EH (cell line): ENCODE results near the gene STAT1.

Experiments
- DNase-seq: peaks from one replicate; pipeline ENCODE4 v3.0.0-alpha.2; 2015; ENCODE audit warnings: low read depth

Gene STAT1

DNA sequence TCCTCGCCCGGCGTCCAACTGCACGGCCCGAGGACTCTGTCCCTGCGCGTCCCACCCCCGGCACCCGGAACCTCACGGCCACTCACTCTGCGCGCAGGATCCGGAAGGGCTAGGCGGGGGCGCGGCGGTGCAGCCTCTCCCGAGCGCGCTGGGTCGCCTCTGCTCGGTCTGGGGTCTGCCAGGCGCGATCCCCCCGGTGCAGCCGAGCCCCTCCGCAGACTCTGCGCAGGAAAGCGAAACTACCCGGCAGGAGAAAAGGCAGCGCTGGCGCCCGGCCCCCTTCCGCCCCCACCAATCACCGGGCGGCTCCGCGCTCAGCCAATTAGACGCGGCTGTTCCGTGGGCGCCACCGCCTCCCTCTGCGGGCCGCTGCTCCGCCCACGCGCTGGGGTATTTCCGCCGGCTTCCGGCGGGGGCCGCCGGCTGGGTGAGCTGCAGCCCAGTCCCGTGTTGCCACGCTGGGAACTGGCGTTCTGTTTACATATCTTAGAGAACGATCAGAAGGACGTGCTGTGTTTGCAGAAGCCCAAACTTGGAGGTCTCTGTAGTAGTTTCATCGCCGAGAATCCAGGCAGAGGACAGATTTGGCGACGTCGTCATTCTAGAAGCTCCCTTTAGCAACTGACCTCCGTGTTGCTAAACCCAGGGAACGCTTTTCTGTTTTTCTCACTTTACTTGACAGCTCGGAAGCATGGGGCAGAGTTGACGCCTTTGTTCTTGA, at the start of gene STAT1:
STAT1 (minus strand) TSS at position 240 of the 721 bp plus-strand sequence. CDS start 4,168 bp downstream, outside the sequence.
- peak; percentile 93 for DNase-seq

DNA sequence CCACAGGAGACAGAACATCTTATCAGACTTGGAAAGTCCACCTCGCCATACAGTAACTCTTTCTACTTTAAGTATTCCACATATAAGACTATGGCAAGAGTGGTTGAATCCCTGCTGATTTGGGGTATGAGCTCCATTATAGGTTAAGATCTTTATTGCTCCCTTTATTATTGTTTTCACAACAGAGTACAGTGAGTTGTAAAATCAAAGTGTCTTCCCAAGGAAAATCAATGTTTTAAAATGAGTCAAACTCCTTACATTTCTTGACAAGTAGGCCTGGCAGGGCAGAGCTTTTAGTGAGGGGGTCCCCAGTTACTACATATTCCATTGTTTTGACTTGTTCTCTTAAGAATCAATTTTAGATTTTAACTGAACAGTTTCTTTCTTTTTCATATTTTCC, 49.6 kb upstream of the STAT1 start:
- DNase-seq = no peak

DNA sequence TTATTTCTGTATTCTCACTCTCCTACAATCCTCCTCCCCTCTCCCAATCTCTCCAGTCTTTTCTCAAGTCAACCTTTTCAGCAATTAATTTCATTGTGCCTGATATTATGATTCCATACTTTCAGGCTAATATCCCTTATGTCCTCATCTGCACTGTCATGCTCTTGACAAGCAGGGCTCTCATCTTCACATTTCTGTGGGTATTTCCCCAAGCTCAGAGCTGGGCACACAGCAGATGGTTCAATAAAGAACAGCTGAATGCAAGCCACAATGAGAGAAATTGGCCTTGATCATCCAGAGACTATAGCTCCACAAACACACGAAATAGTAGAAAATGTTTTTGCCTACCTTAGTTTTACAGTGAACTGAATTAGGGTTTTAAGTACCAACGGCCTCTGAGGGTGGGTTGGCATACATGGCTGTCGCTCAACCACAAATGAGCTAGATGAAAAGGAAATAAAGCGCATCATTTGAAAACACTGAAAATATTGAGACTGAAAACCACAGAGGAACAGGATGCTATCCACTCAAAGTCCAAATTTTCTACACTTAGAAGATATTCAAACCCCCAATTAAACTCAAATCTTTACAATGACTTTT, 47.5 kb upstream of the STAT1 start:
- no peak for DNase-seq

DNA sequence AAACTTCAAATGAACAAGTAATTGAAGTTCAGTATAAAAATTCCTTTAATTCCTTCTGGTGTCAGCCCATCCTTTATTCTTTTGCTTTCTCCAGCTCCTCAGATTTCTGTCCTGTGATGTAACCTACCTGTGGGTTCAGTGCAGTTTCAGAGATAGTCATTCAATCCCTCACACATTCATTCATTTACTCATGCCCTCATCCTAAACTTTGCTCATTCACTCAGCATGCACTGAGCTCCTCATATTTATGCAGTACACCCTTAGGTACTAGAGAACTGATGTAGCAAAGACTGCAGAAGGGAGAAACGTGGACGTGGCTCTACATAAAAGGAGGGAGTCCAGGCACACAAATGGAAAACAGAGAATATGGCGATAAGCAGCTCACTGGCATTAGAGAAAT, 45.3 kb upstream of the STAT1 start:
- peak; percentile 10 for DNase-seq

DNA sequence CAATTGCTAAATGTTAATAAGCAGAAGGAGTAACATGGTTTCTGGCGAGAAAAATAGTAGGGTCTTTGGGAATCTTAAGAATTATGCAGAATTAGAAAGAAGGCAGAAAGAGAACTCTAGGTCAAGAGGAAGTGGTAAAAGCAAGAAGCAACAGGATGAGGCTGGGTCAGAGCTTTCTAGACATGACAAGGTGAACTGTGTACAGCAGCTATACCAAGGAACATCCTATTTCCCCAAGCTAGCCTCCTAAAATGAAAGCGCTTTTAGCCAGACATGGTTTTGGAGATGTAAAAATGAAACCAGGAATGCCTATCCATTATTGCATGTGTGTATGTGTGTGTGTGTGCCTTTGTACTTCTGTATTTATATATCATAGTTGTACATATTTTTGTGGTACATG, 42.3 kb upstream of the STAT1 start:
- DNase-seq = no peak

DNA sequence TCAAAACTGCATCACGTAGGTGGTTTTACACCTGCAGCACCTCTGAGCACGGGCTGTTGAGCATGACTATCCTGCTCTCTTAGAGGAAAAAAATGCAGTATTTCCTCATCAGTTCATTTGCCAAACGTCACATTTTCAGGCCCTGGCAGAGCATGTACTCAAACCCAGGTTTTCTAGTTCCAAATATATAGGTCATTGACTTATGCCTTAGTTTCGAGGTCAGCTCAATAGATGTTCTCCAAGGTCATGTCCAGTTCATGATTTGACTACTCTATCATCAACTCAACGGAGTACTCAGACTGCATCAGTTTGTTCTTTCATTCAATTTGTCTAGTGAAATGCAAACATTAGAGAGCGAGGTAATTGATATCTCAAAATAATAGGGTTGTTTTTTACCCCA, 39.3 kb upstream of the STAT1 start:
- no peak for DNase-seq

DNA sequence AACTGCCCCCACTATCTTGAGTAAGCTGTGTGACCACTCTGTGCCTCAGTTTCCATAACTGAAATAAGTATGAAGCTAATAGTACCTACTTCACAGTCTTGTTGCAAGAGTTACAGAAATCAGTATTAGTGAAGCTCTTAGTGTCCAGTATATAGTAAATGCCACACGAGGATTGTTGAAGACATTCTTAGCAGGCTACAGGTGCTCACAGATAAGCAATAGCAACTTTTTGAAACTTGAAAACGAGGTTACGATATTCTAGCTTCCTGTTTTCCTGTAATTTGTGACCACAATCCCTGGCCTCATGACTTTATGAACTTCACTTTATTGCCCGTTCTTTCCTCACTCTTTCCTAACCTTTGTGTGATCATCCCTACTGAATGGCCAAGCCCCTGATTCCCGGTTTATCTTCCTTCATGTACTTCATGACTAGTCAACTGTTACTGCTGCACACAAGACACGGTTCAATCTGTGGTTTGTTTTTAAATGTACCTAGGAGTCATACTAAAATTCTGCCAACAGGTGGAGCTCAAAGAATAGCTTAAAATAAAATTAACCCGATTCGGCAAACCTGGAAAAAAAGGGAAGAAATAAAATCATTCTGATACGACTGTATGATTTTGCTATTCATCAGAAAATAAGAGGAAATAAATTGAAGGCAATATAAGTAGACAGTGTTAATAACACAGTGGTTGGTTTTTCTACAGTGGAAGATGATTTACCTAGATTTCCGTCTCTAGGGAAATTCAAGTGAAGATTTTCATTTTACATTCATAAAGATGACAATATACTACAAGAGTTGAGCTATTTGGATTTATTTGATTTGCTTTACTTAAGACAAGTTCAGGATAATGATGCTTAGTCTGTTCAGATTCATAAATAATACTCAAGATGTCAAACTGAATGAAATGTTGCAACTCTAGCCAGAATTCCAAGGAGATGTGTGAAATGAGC, 38.1 kb upstream of the STAT1 start:
- DNase-seq = peak; percentile 68

DNA sequence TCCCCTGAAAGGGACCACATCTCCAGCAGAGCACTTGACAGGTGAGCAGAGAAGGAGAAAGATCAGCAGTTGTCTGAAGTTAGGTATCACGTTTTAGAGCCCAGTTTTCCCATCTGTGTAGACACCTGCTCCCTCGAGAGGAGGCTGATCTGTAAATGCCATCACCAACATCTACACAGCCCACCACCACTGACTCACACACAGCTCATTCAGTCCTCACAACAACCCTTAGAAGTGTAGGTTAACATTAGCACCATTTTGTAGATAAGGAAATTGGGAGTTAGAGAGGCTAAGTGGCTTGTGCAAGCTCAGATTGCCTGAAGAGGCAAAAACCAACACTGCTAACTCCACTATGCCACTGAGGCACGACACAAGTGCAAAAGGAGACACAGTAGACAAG, 37.2 kb upstream of the STAT1 start:
- DNase-seq = no peak

DNA sequence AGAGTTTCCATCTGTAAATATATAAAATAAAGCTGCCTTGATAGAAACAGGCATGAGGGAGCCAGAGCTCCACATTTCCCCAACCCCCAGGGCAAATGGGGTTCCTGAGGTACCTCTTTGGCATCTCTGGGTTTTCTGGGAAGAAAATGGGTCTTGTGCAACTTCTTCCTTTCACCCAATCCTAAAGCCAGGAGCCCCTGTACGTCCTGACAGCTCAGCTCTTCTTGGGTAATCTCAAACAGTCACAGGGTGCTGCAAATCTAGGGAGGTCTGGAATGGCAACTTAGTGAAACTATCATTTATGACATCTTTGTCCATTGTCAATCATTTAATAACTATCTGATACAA, 36.6 kb upstream of the STAT1 start:
- peak; percentile 92 for DNase-seq

DNA sequence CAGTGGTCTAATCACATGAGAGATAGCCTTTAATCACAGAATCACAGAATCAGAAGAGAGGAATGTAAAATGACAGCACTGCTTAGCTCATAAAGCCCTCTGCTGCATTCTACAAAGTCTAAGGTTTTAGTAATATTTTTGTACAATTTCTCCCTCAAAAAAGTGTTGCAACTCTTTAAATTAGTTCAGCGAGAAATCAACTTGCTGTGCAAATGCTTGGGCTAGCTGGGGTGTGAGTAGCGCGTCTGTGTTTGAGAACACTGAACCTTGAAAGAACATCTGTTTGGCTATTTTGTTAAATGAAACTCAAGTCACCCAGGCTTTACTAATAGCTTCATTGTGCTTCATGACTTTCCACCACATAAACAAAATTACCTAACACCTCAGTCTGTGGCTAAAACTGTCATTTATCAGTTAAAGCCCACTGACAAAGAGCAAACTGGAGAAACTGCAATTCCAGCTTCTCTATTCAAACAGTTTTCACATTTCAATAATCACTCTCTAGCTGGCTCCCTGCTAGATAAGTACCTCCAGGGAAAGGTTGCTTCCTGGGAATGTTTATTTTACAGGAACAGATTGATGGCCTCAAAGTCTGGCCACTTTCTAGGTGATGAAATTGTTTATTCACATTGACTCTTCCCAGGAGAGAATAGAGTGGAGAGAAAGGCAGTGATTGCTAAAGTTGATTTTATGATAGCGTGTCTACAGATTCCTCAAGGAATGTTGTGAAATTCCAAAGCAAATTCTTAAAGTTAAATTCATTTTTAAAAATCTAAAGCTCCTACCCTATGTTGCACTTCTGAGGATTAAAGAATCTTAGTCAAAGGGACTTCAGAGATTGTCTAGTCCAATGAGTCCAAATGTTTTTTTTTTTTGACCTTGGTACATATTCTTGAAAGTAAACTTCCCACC, 36.0 kb upstream of the STAT1 start:
- peak; percentile 93 for DNase-seq

DNA sequence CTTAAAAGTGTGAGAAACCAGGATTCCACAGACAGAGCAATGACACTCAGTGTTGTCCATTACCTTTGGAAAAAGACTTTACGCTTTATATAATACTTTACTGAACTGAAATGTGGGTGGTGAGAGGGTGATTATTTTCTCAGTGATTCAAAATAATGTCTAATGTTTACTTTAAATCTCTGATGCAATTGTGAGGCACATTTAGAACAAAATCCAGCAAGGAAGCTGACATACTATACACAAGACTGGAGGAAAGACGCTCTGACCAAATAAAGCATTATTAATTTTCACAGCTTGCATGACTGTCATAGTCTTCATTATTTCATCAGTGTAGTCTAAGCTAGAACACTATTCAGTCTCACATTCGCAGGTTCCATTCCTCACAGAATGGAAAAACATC, 34.1 kb upstream of the STAT1 start:
- DNase-seq = peak; percentile 75

DNA sequence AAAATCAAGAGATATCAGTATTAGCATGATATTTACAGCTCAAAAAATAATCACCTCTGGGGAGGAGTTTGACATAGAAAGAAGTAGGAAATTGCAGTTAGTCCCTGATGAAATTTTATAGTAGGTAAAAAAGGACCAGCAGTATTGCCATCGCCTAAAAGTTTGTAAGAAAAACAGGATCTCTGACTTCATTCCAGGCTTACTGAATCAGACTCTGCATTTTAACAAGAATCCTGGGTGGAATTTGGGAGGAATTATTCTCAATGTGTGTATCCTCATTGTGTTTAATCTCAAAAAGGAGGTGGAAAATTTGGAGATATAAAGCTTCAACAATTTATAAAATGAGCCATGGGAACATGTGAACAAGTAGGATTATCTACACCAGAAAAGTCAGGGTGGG, 31.2 kb upstream of the STAT1 start:
- DNase-seq = peak; percentile 75

DNA sequence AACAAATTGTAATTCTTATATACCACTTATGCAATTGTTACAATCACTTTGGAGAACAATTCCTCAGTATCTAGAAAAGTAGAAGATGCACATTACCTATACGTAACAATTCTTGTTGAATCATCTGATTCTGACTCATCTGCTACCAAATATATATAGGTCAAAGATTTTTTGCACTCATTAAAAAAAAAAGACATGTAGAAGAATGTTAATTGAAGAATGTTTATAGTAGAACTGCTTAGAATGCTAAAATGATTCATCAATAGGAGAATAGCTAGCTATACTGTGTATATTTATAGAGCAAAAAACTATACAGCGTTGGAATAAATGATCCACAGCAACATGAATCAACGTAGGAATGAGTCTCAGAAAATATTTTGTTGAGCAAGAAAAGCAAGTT, 29.5 kb upstream of the STAT1 start:
- peak; percentile 76 for DNase-seq

DNA sequence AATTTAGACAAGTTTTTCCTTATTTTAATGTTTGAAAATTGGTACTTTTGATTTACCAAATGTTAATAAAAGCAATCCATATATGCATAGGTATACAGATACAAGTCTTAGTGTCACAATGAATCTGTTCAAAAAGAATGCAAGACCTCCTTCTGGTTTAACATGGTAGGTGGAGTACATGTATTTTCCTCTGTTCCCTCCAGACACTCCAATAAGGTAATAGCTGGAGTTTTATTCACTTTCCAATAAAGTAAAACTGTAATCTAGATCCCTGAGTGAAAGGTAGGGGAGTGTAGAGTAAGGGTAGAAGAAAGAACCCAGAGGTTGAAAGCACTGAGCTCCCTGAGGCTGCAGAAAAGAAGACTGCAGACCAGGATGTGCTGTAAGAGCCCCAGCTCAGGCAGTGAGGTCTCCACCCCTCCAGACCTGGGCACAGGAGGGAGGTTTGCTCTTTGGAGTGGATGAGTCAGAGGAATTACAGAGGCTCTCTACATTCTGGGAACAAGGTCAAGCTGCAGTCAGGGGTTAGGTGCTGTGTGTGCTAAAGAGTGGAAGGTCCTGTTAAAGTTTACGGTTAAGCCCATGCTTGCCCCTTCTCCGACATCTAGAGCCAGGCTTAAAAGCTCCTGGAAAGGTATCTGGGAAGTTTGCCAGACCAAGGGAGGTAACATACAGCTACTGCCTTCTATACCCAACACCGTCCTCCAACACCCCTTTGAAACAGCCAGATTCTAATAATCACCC, 27.6 kb upstream of the STAT1 start:
- DNase-seq = peak; percentile 53

DNA sequence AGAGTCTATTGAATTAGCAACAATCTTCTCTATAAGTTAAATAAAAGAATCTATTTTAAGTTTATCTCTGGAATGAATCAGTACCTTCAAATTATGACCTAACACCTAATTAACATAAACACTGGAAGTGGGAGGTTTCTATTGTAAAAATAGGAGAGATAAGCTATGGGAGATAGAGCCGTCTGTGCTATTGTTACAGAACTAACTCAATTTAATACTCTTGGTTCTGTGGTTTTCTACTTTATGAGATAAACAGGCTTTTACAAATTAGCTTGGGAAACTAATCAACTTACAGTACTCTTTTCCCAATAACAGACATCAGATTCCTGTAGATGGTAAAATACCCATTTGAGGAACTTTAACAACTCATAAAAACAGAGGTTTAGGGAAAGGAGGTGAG, 25.6 kb upstream of the STAT1 start:
- no peak for DNase-seq

DNA sequence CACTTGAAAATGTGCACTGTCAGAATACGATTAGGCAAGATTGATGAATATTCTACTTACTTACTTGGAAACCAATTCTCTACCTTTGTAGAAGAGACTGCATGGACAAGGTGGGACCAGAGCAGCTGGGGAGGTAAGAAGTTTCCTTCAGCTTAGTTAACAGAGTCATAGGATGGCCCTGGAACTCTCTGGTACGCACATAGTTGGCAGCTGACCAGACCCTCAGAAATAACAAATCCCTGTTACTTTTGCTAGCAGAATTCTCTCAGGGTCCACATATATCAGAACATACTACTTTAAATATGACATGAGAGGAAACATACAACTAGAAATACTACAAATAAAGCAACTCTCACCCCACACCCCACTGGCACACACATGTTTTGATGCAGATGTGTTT, 24.8 kb upstream of the STAT1 start:
- peak; percentile 58 for DNase-seq

DNA sequence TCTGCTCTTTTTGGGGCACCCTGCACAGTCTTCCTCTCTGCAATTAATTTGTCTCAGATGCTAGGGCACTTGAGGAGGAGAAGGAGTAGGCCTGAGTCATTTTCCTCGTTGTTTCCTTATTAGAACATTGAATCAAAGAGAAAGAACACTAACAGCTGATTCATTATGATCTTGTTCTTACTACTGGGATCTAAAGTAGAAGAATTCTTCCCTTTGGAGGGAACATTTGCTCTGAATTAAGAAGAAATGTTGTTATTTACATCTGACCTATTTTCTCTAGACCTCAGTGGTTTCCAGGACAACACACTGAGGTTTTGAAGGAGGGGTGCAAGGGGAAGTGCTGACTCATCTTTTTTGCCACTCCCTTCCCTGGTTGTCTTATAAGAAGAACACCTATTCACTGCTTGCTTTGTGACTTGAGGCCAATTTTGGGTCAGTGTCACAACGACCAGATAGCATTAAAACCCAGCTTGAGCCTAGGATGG, 24.3 kb upstream of the STAT1 start:
- peak; percentile 83 for DNase-seq

DNA sequence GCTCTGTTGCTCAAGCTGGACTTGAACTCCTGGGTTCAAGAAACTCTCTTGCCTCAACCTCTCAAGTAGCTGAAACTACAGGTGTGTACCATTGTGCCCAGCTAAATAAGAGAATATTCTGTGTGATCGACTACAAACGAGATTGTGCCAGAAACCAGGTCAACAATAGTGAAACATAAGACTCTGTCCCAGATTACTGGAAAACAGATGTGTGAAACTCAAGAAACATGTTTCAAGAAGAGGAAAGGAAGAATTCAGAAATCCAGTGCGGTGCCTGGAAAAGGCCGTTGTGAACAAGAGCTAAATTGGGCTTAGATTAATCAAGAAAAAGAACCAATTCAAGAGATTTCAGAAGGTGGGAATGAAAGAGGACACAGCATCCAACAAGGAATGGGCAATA, 23.4 kb upstream of the STAT1 start:
- DNase-seq = no peak

DNA sequence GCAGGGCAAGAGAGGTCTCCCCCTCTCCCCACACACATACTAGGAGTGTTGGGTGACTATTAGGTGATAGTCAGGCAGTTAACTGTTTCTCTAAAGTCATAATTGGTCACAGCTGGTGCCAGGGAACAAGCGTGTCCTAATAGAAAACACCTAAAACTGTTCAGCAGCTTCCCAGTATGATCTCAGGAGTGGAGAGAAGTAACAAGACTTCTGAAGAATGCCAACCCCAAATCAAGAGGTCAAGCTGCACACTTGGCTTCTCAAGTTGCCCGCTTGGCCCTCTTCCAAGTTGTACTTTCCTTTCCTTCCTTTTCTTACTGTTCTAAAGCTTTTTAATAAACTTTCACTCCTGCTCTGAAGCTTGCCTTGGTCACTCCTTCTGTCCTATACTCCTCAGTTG, 22.4 kb upstream of the STAT1 start:
- DNase-seq = no peak

DNA sequence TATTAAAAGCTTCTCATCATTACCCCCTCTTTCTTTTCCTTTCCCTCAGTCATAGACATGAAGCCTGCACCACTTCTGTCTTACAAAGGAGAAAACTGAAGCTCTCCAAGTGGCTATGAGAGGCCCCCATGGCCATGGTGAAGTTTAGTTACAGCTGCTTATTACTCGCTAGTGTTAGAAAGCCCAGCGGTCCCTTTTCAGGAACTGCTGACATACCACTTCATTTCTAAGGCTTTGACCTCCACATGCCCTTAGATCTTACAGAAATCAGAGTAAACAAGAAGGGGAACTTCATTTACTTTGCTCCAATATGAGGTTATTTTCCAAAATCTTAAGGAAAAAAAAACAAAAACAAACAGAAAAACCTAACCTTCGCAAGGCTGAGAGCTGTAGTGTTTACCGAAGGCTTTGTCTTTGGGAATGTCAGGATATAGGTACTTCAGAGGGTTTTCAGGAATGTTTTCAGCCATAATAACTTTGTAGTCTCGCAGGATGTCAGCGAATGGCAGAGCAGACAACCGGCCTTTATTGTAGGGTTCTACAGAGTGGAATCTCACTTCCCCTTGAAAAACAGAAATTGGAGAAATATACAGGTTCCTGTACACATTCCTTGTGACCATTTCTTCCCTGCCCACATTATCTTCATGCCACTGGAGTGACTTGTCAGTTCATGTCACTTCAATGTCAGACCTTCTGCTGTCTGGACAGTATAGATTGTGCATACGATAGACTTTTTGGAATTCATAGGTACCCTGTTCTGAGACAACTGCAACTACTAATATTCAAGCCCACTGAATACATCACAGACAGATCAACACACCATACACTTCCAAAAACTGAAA, 18.8 kb upstream of the STAT1 start:
- no peak for DNase-seq
